Measurements from ENCODE around the gene NWD2.

Gene NWD2

DNA sequence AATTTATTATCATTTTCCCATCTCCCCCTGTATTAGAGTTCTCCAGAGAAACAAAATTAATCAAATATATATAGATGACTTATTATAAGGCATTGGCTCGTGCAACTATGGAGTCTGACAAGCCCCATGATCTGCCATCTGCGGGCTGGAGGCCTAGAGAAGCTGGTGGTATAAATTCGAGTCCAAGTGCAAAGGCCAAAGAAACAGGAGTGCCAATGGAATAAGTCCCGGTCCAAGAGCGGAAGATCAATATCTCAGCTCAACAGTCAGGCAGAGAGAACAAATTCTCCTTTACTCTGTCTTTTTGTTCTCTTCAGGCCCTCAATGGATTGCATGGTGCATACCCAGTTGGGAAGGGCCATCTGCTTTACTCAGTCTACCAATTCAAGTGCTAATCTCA lies 178.8 kb downstream of the NWD2 start:
- DNase-seq (ENCODE audit: low read depth), result no peak
- no peak overlapping the region for H3K4me3 ChIP-seq (replicated peaks; ENCODE audit: low read depth, low read length)
- TF ChIP-seq, protein P1, sequence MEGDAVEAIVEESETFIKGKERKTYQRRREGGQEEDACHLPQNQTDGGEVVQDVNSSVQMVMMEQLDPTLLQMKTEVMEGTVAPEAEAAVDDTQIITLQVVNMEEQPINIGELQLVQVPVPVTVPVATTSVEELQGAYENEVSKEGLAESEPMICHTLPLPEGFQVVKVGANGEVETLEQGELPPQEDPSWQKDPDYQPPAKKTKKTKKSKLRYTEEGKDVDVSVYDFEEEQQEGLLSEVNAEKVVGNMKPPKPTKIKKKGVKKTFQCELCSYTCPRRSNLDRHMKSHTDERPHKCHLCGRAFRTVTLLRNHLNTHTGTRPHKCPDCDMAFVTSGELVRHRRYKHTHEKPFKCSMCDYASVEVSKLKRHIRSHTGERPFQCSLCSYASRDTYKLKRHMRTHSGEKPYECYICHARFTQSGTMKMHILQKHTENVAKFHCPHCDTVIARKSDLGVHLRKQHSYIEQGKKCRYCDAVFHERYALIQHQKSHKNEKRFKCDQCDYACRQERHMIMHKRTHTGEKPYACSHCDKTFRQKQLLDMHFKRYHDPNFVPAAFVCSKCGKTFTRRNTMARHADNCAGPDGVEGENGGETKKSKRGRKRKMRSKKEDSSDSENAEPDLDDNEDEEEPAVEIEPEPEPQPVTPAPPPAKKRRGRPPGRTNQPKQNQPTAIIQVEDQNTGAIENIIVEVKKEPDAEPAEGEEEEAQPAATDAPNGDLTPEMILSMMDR (IDR thresholded peaks at IDR 0.05; ENCODE audit: low read length, missing control alignments), result no peak

DNA sequence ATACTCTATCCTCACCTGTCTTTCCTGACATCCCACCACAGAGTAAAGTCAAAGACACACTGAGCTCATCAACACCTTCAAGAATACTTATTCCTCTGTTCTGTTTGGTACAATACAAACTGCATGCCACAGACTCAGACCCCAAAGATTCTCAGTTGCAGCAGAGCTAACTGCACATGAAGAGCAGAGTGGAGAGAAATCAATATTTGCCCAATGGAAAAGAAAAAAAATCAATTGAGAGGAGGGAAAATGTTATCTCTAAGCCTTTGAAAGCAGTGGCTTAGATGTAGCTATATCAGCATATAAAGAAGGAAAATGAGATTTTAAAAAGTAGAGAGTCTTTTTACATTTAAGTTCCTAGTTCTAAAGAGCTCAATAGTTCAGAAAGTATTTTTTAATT lies 180.2 kb downstream of the NWD2 start:
- no peak for DNase-seq (ENCODE audit: low read depth)
- H3K4me3 ChIP-seq (replicated peaks; ENCODE audit: low read depth, low read length), result no peak overlapping the region
- TF ChIP-seq, protein P1 (IDR thresholded peaks at IDR 0.05; ENCODE audit: low read length, missing control alignments), result no peak

DNA sequence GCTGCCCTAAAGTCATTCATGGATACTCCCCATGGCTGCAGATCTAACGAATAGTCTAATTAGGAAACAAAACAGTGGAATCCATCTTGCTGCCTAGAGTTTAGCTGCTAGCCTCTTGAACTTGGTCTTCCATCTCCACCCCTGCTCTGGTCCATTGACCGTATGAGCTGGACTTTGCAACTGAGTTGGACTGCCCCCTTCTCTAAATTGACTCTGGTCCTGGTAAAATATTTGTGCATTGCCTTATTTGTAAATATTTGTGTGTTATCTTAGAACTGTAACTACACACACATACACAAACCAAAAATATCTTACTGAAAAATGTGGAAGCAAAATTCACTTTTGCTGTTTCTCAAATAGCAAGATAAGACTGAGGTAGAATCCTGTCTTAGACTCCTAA lies 181.3 kb downstream of the NWD2 start:
- TF ChIP-seq, protein P1 (IDR thresholded peaks at IDR 0.05; ENCODE audit: low read length, missing control alignments), result no peak
- no peak for DNase-seq (ENCODE audit: low read depth)
- no peak overlapping the region for H3K4me3 ChIP-seq (replicated peaks; ENCODE audit: low read depth, low read length)

DNA sequence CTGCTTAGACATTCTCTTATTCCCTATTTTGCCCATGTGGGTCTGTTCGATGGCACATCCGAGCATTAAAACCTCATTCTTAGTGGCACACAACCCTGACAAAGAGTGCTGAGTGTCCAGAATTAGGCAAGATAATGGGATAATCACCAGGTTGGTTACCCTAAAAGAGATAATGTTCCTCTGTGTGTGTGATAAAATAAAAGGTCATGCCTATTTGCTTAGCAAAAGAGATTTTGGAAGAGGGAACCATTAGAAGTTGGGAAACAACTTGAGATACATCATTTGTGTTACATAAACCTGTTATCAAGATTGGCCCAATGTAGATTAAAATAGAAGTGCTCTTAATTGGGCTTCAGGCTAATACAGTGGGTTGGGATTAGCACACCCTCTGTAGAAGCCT lies 182.7 kb downstream of the NWD2 start:
- H3K4me3 ChIP-seq (replicated peaks; ENCODE audit: low read depth, low read length), result no peak overlapping the region
- no peak for DNase-seq (ENCODE audit: low read depth)
- TF ChIP-seq, protein P1 (IDR thresholded peaks at IDR 0.05; ENCODE audit: low read length, missing control alignments), result no peak

DNA sequence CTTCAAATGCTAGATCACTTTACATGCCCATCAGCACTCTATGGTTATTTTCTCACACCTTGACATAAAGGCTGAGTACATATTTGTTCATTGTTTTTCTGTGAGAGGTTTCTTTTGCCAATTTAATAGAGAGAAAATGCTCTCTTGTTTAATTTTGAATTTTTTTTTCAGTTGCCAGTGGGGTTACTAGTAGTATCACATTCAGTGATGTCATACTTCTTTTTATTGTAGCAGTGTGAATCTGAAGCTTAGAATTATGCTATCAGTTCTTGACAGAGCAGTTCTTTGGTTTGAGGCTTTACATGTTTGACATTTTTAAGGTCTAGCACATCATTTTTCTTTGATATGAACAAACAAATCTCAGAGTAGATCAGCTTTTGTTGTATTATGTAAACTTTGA lies 185.4 kb downstream of the NWD2 start:
- DNase-seq (ENCODE audit: low read depth), result no peak
- TF ChIP-seq, protein P1 (IDR thresholded peaks at IDR 0.05; ENCODE audit: low read length, missing control alignments), result no peak
- no peak overlapping the region for H3K4me3 ChIP-seq (replicated peaks; ENCODE audit: low read depth, low read length)

DNA sequence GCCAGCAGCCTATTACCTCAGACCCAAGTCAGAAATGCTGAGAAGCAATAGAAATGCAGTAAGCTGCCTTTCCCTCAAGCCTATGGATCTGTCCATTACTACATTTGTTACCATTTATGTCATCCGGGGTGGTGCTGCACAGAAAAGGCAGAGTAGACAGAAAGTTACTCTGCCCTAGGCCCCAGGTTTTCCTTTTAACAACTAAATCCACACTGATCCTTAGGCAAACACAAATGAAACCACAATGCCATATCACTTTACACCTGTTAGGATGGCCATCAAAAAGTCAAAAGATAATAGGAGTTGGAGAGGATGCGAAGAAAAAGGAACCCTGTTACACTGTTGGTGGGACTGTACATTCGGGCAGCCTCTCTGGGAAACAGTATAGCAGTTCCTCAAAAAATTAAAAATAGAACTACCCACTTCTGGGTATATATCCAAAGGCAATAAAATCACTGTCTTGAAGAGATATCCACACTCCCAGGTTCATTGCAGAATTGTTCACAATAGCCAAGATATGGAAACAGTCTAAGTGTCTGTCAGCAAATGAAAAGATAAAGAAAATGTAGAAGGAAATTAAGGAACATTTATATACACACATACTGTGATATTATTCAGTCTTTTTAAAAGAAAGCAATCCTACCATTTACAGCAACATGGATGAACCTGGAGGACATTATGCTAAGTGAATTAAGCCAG lies 186.3 kb downstream of the NWD2 start:
- TF ChIP-seq, protein P1 (IDR thresholded peaks at IDR 0.05; ENCODE audit: low read length, missing control alignments), result no peak
- DNase-seq (ENCODE audit: low read depth), result no peak
- H3K4me3 ChIP-seq (replicated peaks; ENCODE audit: low read depth, low read length), result no peak overlapping the region

DNA sequence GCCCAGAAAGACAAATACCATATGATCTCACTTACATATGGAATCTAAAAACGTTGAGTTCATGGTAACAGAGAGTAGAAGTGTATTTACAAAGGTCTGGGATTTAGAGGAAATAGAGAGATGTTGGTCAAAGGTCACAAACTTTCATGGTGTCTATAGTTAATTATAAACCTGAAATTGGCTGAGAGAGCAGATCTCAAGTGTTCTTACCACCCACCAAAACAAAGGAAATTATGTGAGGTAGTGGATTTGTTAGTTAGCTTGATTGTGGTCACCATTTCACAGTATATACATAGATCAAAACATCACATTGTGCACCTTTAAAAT lies 186.8 kb downstream of the NWD2 start:
- DNase-seq (ENCODE audit: low read depth), result no peak
- no peak overlapping the region for H3K4me3 ChIP-seq (replicated peaks; ENCODE audit: low read depth, low read length)
- TF ChIP-seq, protein P1 (IDR thresholded peaks at IDR 0.05; ENCODE audit: low read length, missing control alignments), result no peak
